Neuronal stem cell (in vitro differentiated cells): Measurements from ENCODE around the gene AUTS2.

ENCODE experiments used
- DNase-seq: peaks from one replicate; pipeline ENCODE4 v3.0.0-alpha.2; 2013; ENCODE audit warnings: low spot score
- H2AFZ ChIP-seq: one replicate; pipeline ENCODE4 v1.6.1; 2013; ENCODE audit warnings: mild to moderate bottlenecking, low read length, inconsistent platforms
- H2AK5ac ChIP-seq: 2 replicates; pipeline ENCODE4 v1.6.1; 2013; ENCODE audit warnings: low read depth, mild to moderate bottlenecking, inconsistent platforms, low read length, moderate library complexity, mixed read lengths
- H2BK120ac ChIP-seq: 2 replicates; pipeline ENCODE4 v1.6.1; 2013; ENCODE audit warnings: low read depth, mild to moderate bottlenecking, inconsistent platforms, low read length, moderate library complexity, mixed read lengths
- H2BK12ac ChIP-seq: one replicate; pipeline ENCODE4 v1.6.1; 2013; ENCODE audit warnings: low read length, inconsistent platforms
- H2BK15ac ChIP-seq: 2 replicates; pipeline ENCODE4 v1.6.1; 2013; ENCODE audit warnings: mild to moderate bottlenecking, low read length, inconsistent platforms, mixed read lengths
- H2BK5ac ChIP-seq: one replicate; pipeline ENCODE4 v1.6.1; 2013; ENCODE audit warnings: inconsistent platforms, mild to moderate bottlenecking, low read length, moderate library complexity
- H3K14ac ChIP-seq: one replicate; pipeline ENCODE4 v1.6.1; 2013; ENCODE audit warnings: low read length, inconsistent platforms
- H3K18ac ChIP-seq: 2 replicates; pipeline ENCODE4 v1.6.1; 2013; ENCODE audit warnings: low read length, inconsistent platforms
- H3K23ac ChIP-seq: 2 replicates; pipeline ENCODE4 v1.6.1; 2013; ENCODE audit warnings: low read depth, mild to moderate bottlenecking, mixed read lengths, low read length, inconsistent platforms; ENCODE audit not compliant: poor library complexity
- H3K27ac ChIP-seq: replicated peaks from 3 replicates; pipeline ENCODE4 v1.5.1; 2013; ENCODE audit warnings: low read length, inconsistent platforms
- H3K27me3 ChIP-seq, 3 experiments: 2 replicates each; pipeline ENCODE4 v1.6.1; 2013; ENCODE audit warnings: low read length in 3 of 3, mild to moderate bottlenecking in 2 of 3, inconsistent platforms in 1 of 3, low read depth in 1 of 3, mixed read lengths in 1 of 3, moderate library complexity in 1 of 3; ENCODE audit not compliant: control insufficient read depth in 3 of 3, insufficient read depth in 3 of 3
- H3K36me3 ChIP-seq, 2 donors: replicated peaks in 1 of 2; 2 replicates each; pipeline ENCODE4 v1.6.1; 2013; ENCODE audit warnings: low read length in 2 of 2; ENCODE audit not compliant: control insufficient read depth in 2 of 2, insufficient read depth in 2 of 2
- H3K4ac ChIP-seq: 2 replicates; pipeline ENCODE4 v1.6.1; 2013; ENCODE audit warnings: inconsistent platforms, mild to moderate bottlenecking, low read length, moderate library complexity
- H3K4me1 ChIP-seq, 2 donors: 1 replicate in 1 of 2; 2 replicates in 1 of 2; pipeline ENCODE4 v1.6.1; 2013; ENCODE audit warnings: low read length in 2 of 2, low read depth in 1 of 2; ENCODE audit not compliant: control insufficient read depth in 2 of 2, insufficient read depth in 1 of 2
- H3K4me2 ChIP-seq: one replicate; pipeline ENCODE4 v1.6.1; 2013; ENCODE audit warnings: mild to moderate bottlenecking, low read length, inconsistent platforms; ENCODE audit not compliant: insufficient read depth, poor library complexity, severe bottlenecking
- H3K4me3 ChIP-seq, 2 donors: 2 replicates each; pipeline ENCODE4 v1.5.1; 2013; ENCODE audit warnings: low read length in 2 of 2, mild to moderate bottlenecking in 2 of 2, inconsistent platforms in 1 of 2, moderate library complexity in 1 of 2
- H3K79me1 ChIP-seq: one replicate; pipeline ENCODE4 v1.6.1; 2013; ENCODE audit warnings: low read depth, mild to moderate bottlenecking, inconsistent platforms, low read length, moderate library complexity
- H3K9ac ChIP-seq: one replicate; pipeline ENCODE4 v1.6.1; 2013; ENCODE audit warnings: mild to moderate bottlenecking, low read depth, low read length, inconsistent platforms; ENCODE audit not compliant: poor library complexity
- H3K9me3 ChIP-seq, 2 donors: replicated peaks in 1 of 2; 2 replicates each; pipeline versions ENCODE3 to v1.6.1; 2013; ENCODE audit warnings: low read length in 2 of 2, mild to moderate bottlenecking in 2 of 2, inconsistent platforms in 1 of 2, low read depth in 1 of 2, mixed read lengths in 1 of 2, moderate library complexity in 1 of 2; ENCODE audit not compliant: control insufficient read depth in 2 of 2, insufficient read depth in 1 of 2
- H4K8ac ChIP-seq: one replicate; pipeline ENCODE4 v1.6.1; 2013; ENCODE audit warnings: low read depth, mild to moderate bottlenecking, inconsistent platforms, low read length, moderate library complexity
- H4K91ac ChIP-seq: one replicate; pipeline ENCODE4 v1.6.1; 2013; ENCODE audit warnings: low read length, low read depth, mild to moderate bottlenecking, inconsistent platforms; ENCODE audit not compliant: poor library complexity
- WGBS, 2 donors: extraction: QIAGEN DNeasy Blood & Tissue Kit; methylation state at CpG; one replicate each; pipeline ENCODE4 v1.1.7; 2013; ENCODE audit warnings: missing lambda C conversion rate in 2 of 2, mixed read lengths in 1 of 2; ENCODE audit not compliant: insufficient read length in 2 of 2, insufficient replicate concordance in 1 of 2; ENCODE audit errors: extremely low coverage in 2 of 2; 5-methylcytosine and 5-hydroxymethylcytosine counted together

AUTS2 gene

DNA sequence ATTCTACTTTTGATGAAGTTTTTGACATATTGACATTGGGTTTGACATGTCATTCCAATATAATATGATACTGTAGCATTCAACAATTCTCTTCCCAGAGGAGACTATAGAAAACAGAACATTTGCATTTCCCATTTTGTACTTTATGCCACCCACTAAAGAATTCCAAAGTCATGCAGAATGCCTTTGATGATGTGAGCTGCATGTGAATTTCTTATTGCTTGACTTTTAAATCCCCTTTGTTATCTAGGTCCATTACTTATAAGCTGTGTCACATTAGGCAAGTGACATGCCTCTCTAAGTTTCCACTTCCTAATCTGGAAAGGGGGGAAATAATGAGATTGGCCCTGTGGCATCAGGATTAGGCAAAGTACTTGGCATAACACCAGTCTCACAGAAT is 436.7 kb downstream of the AUTS2 start:
- H3K18ac ChIP-seq: no peak overlapping the region
- no peak overlapping the region for H3K23ac ChIP-seq
- H4K8ac ChIP-seq: no peak overlapping the region

DNA sequence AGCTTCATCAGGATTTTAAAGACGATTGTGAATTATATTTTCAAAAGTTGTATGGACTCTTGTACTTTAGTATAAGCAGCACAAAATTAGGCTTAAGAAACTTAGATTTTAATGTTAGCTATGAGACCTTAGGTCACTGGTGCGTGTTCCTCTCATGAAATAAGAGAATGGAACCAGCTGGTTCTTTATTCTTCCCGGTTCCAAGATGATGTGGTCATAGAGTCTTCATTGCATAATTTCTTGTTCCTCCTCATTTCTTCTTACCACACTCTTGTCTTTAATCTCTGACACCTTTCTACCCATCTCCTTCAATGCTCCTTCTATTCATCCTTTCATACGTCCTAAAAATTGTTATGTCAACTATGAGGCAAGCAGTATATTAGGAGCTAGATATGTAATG is 437.2 kb downstream of the AUTS2 start:
- no peak overlapping the region for H2BK120ac ChIP-seq
- no peak overlapping the region for H2AK5ac ChIP-seq
- no peak overlapping the region for H3K4ac ChIP-seq
- H3K4me2 ChIP-seq: no peak overlapping the region
- H3K18ac ChIP-seq: no peak overlapping the region
- no peak overlapping the region for H3K4me3 ChIP-seq
- H2BK5ac ChIP-seq: no peak overlapping the region
- H2BK12ac ChIP-seq: no peak overlapping the region
- peaks cover 0 to 7% of the 10 kb centered on the region in 2 donors for H3K9me3 ChIP-seq
- no peak overlapping the region for H2AFZ ChIP-seq
- H3K9ac ChIP-seq: no peak overlapping the region
- no peak overlapping the region for H2BK15ac ChIP-seq
- no peak overlapping the region for H4K91ac ChIP-seq
- no peak for DNase-seq
- no peaks in the 10 kb centered on the region for H3K36me3 ChIP-seq
- no peak overlapping the region for H3K27ac ChIP-seq
- no peaks in the 10 kb centered on the region for H3K79me1 ChIP-seq
- no peak overlapping the region for H3K23ac ChIP-seq
- no peak overlapping the region for H4K8ac ChIP-seq
- H3K14ac ChIP-seq: no peak overlapping the region
- peaks cover under 1 to 14% of the 10 kb centered on the region in 2 donors for H3K4me1 ChIP-seq
- H3K27me3 ChIP-seq: no peaks in the 10 kb centered on the region
- no CpG with 5 or more reads among the region's 4 CpGs for WGBS, 2 donors

More for the DNA sequence above, 436.7 kb downstream of the AUTS2 start:
- peaks cover 0 to 7% of the 10 kb centered on the region in 2 donors for H3K9me3 ChIP-seq
- no peak for DNase-seq
- H3K9ac ChIP-seq: no peak overlapping the region
- no peaks in the 10 kb centered on the region for H3K27me3 ChIP-seq
- H3K14ac ChIP-seq: no peak overlapping the region
- no peak overlapping the region for H2AK5ac ChIP-seq
- no peak overlapping the region for H2BK12ac ChIP-seq
- no peaks in the 10 kb centered on the region for H3K36me3 ChIP-seq
- H2BK5ac ChIP-seq: no peak overlapping the region
- no peak overlapping the region for H2BK120ac ChIP-seq
- H2BK15ac ChIP-seq: no peak overlapping the region
- no peak overlapping the region for H3K4me2 ChIP-seq
- no peaks in the 10 kb centered on the region for H3K79me1 ChIP-seq
- no peak overlapping the region for H3K4me3 ChIP-seq
- H3K4me1 ChIP-seq: peaks cover 0 to 11% of the 10 kb centered on the region in 2 donors
- H4K91ac ChIP-seq: no peak overlapping the region
- no peak overlapping the region for H2AFZ ChIP-seq
- no peak overlapping the region for H3K4ac ChIP-seq
- no peak overlapping the region for H3K27ac ChIP-seq

DNA sequence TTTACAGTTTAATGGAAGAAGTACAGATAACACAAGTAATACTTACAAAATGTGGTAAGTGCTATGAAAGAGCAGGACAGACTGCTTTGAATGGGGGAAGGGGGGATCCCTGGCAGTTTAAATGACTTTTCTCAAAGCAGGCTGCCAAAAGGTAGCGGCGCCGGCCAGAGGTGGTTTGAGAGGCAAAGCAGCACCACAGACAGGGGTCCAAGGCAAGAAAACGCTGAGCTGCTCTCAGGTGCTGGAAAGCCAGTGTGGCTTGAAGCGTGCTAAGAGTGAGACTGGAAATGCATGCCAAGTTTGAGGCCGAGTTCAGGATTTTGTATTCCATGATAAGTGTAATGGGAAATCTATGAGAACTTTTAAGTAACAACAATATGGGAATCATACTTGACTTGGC is 437.7 kb downstream of the AUTS2 start:
- H3K9me3 ChIP-seq: peaks cover 0 to 7% of the 10 kb centered on the region in 2 donors
- H3K27ac ChIP-seq: no peak overlapping the region
- no peak overlapping the region for H3K4ac ChIP-seq
- H2BK5ac ChIP-seq: no peak overlapping the region
- H3K4me1 ChIP-seq: peaks cover 2 to 13% of the 10 kb centered on the region in 2 donors
- H3K18ac ChIP-seq: no peak overlapping the region
- H2AFZ ChIP-seq: no peak overlapping the region
- H4K8ac ChIP-seq: no peak overlapping the region
- H3K36me3 ChIP-seq: no peaks in the 10 kb centered on the region
- H3K23ac ChIP-seq: no peak overlapping the region
- H3K4me3 ChIP-seq: no peak overlapping the region
- no peak overlapping the region for H2BK120ac ChIP-seq
- no peaks in the 10 kb centered on the region for H3K27me3 ChIP-seq
- H4K91ac ChIP-seq: no peak overlapping the region
- no peak overlapping the region for H3K4me2 ChIP-seq
- no CpG with 5 or more reads among the region's 6 CpGs for WGBS, 2 donors
- H3K9ac ChIP-seq: no peak overlapping the region
- H2AK5ac ChIP-seq: no peak overlapping the region
- no peak overlapping the region for H3K14ac ChIP-seq
- DNase-seq: no peak
- H2BK15ac ChIP-seq: no peak overlapping the region
- H3K79me1 ChIP-seq: no peaks in the 10 kb centered on the region
- H2BK12ac ChIP-seq: no peak overlapping the region

DNA sequence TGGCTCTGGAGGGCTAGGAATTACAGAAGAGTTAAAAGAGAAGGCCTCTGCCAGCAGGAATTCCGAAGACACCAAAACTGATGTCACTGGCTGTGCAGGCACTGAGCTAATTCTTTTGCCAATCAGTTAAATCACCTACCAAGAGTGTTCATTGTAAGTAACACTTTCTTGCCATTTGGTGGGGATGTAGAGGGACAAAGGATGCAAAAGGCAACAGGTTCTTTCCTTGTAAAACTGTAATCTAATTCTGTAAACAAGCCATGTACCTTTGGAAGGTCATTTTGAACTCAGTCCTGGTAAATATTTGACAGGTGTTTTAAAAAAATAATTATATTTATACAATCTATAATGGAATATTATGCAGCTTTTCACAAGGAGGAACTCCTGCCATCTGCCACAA is 438.4 kb downstream of the AUTS2 start:
- no peak overlapping the region for H3K18ac ChIP-seq
- H3K9ac ChIP-seq: no peak overlapping the region
- peaks cover 2 to 9% of the 10 kb centered on the region in 2 donors for H3K4me1 ChIP-seq
- no peak for DNase-seq
- WGBS, 2 donors: no CpG with 5 or more reads among the region's 1 CpG
- no peak overlapping the region for H2AFZ ChIP-seq
- H4K8ac ChIP-seq: no peak overlapping the region
- H3K4ac ChIP-seq: no peak overlapping the region
- H3K4me3 ChIP-seq: no peak overlapping the region
- H2AK5ac ChIP-seq: no peak overlapping the region
- H4K91ac ChIP-seq: no peak overlapping the region
- H3K36me3 ChIP-seq: no peaks in the 10 kb centered on the region
- no peak overlapping the region for H2BK15ac ChIP-seq
- H2BK12ac ChIP-seq: no peak overlapping the region
- no peaks in the 10 kb centered on the region for H3K27me3 ChIP-seq
- H3K4me2 ChIP-seq: no peak overlapping the region
- H3K27ac ChIP-seq: no peak overlapping the region
- H3K9me3 ChIP-seq: peaks cover 0 to 7% of the 10 kb centered on the region in 2 donors
- no peak overlapping the region for H2BK120ac ChIP-seq
- H3K79me1 ChIP-seq: no peaks in the 10 kb centered on the region
- H3K23ac ChIP-seq: no peak overlapping the region
- H3K14ac ChIP-seq: no peak overlapping the region
- no peak overlapping the region for H2BK5ac ChIP-seq
